HT-29 (cell line): Measurements from ENCODE around the gene SPSB1. TPM values are rescaled to one million over a fixed set of nuclear protein-coding genes. Genes with fewer than 3 reads are reported as not detected.
A peak's percentile ranks its signal among the peaks of the same experiment; 100 is the strongest.

Experiments used
- DNase-seq: peaks from one replicate; pipeline ENCODE4 v3.0.0-alpha.2; 2015; ENCODE audit warnings: low spot score
- total RNA-seq: library from RNA; depleted of rRNA; stranded (reverse); fragments of >200 nt; shearing (Covaris generic); gene quantifications from 2 replicates; pipeline ENCODE4 v1.2.3, GENCODE V29; 2014

Gene SPSB1
- total RNA-seq, 1 experiment from 2014 or later: 11.9 TPM

GRCh38 chr1:9317591-9318417 is 25.1 kb downstream of the SPSB1 start:
- peak; percentile 45 for DNase-seq

- no peak for DNase-seq
Observed at GRCh38 chr1:9319208-9319788, 26.6 kb downstream of the SPSB1 start.

- no peak for DNase-seq
Observed at GRCh38 chr1:9319789-9320519, 27.3 kb downstream of the SPSB1 start.

- no peak for DNase-seq
Observed at GRCh38 chr1:9320520-9321479, 28.1 kb downstream of the SPSB1 start.

GRCh38 chr1:9321480-9321849 is 28.8 kb downstream of the SPSB1 start:
- no peak for DNase-seq

GRCh38 chr1:9321986-9322660 is 29.4 kb downstream of the SPSB1 start:
- no peak for DNase-seq

GRCh38 chr1:9322661-9323244 is 30.1 kb downstream of the SPSB1 start:
- no peak for DNase-seq

- no peak for DNase-seq
Observed at GRCh38 chr1:9324246-9325096, 31.8 kb downstream of the SPSB1 start.

GRCh38 chr1:9326596-9326995 is 33.9 kb downstream of the SPSB1 start:
- DNase-seq: no peak

GRCh38 chr1:9328201-9328600 is 35.5 kb downstream of the SPSB1 start:
- no peak for DNase-seq

GRCh38 chr1:9328715-9329114 is 36.0 kb downstream of the SPSB1 start:
- DNase-seq: no peak

- no peak for DNase-seq
Observed at GRCh38 chr1:9331016-9331415, 38.3 kb downstream of the SPSB1 start.

GRCh38 chr1:9331558-9332346 is 39.1 kb downstream of the SPSB1 start:
- DNase-seq: no peak

- DNase-seq: no peak
Observed at GRCh38 chr1:9332513-9333143, 39.9 kb downstream of the SPSB1 start.

- DNase-seq: no peak
Observed at GRCh38 chr1:9338397-9339246, 45.9 kb downstream of the SPSB1 start.

- no peak for DNase-seq
Observed at GRCh38 chr1:9340172-9340854, 47.6 kb downstream of the SPSB1 start.

GRCh38 chr1:9340864-9341263 is 48.2 kb downstream of the SPSB1 start:
- DNase-seq: no peak
